ENCODE measurements around the gene UNC5A.

Gene UNC5A

DNA sequence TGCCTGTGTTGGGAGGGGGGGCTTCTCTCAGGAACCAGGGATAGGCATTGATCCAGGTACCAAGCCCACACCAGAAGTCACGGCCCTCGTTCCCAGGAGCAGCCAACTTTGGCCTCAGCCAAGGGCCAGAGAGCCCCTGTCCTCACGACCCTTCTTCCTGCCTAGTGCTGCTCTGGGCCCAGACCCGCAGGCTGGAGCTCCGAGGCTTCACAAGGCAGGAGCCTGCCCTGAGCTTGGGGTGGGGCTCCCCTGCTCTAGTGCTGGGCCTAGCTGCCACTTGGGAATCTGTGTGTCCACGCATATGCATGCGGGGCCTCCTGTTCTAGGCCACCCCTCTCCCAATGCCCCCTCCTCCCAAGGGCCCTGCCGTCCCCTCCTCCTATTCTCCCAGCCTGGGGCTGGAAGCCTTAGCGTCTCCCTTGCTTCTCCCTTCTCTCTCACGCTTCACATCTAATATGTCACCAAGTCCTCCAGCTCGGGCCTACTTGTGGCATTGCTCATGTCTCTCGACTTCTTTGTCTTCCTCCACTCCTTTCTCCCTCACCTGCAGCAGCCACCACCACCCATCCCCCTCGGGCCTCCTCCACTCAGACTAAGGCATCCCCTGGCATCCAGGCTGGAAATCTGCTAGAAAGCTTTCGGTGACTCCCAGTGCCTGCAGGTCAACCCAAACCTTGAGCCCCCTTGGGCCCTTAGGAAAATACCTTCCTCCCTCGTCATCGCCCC is 3.4 kb downstream of the UNC5A start:
- H3K27ac ChIP-seq, result no peak overlapping the region
- H3K27me3 ChIP-seq, result peaks cover 99% of the 10 kb centered on the region
- H3K4me1 ChIP-seq (ENCODE audit: control insufficient read depth in 1 of 2, insufficient read depth in 1 of 2, low read depth in 1 of 2, low read length in 1 of 2), result peaks cover 0 to 8% of the 10 kb centered on the region in 2 experiments
- H3K4me3 ChIP-seq (ENCODE audit: low read depth in 1 of 2, low read length in 1 of 2), result no peak overlapping the region
- no peaks in the 10 kb centered on the region for H3K9me3 ChIP-seq
- H3K36me3 ChIP-seq, result no peaks in the 10 kb centered on the region
- TF ChIP-seq, protein P1, sequence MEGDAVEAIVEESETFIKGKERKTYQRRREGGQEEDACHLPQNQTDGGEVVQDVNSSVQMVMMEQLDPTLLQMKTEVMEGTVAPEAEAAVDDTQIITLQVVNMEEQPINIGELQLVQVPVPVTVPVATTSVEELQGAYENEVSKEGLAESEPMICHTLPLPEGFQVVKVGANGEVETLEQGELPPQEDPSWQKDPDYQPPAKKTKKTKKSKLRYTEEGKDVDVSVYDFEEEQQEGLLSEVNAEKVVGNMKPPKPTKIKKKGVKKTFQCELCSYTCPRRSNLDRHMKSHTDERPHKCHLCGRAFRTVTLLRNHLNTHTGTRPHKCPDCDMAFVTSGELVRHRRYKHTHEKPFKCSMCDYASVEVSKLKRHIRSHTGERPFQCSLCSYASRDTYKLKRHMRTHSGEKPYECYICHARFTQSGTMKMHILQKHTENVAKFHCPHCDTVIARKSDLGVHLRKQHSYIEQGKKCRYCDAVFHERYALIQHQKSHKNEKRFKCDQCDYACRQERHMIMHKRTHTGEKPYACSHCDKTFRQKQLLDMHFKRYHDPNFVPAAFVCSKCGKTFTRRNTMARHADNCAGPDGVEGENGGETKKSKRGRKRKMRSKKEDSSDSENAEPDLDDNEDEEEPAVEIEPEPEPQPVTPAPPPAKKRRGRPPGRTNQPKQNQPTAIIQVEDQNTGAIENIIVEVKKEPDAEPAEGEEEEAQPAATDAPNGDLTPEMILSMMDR (IDR thresholded peaks at IDR 0.05), result no peak

DNA sequence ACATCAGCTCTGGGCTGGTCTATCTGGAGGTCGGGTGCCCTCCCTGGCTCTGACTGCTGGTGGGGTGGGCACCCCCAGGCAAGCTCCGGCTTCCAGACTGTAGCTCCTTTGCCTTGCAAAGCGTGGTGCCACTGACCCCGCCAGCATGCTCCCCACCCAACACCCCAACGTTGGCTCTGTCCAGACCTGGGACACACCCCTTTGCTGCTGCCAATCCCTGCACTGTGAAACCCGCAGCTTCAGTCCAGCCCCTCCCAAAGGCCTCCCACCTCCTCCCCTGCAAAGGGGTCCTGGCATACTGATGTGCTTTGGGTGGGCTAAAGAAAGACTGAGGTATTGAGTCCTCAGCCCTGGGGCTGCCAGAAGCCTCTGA is 3.9 kb downstream of the UNC5A start:
- Histone ChIP-seq H3K4me1 (ENCODE audit: control insufficient read depth in 1 of 2, insufficient read depth in 1 of 2, low read depth in 1 of 2, low read length in 1 of 2) (peaks cover 0 to 8% of the 10 kb centered on the region in 2 experiments), H3K9me3 (no peaks in the 10 kb centered on the region)
- TF ChIP-seq, protein P1 (IDR thresholded peaks at IDR 0.05), result no peak

DNA sequence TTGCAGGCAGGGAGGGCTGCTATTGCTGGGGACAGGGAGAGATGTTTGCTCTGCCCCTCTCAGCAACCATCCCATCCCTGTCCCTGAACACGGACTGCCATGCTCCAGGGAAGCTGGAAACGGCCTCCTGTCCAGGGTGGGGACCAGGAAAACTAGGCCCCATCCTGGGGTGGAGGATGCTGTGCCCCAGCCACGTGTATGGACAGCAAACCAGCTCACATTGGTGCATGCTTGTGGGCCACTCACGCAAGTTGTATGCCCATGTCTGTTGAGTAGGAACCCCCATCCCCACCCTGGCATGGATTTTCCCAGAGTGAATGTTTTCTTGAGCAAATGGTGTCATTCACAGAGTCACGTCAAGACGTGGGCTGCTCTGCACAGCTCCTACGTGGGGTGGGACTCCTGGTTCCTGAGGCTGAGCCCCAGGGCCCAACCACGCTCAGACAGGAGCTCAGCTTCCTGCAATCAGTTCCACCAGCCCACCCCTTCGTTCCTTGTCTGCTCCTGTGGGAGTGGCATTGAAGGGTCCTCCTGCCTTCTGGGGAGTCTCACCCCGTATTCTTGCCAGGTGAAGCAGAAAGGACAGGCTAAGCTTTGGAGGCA is 4.6 kb downstream of the UNC5A start:
- Histone ChIP-seq H3K4me3 (ENCODE audit: low read depth in 1 of 2, low read length in 1 of 2) (no peak overlapping the region), H3K36me3 (no peaks in the 10 kb centered on the region), H3K27ac (no peak overlapping the region), H3K27me3 (peaks cover 99% of the 10 kb centered on the region), H3K9me3 (no peaks in the 10 kb centered on the region), H3K4me1 (ENCODE audit: control insufficient read depth in 1 of 2, insufficient read depth in 1 of 2, low read depth in 1 of 2, low read length in 1 of 2) (peaks cover 0 to 8% of the 10 kb centered on the region in 2 experiments)
- TF ChIP-seq, protein P1 (IDR thresholded peaks at IDR 0.05), result no peak

More for the DNA sequence above, 3.9 kb downstream of the UNC5A start:
- no peak overlapping the region for H3K27ac ChIP-seq
- peaks cover 99% of the 10 kb centered on the region for H3K27me3 ChIP-seq
- no peak overlapping the region for H3K4me3 ChIP-seq (ENCODE audit: low read depth in 1 of 2, low read length in 1 of 2)
- no peaks in the 10 kb centered on the region for H3K36me3 ChIP-seq

DNA sequence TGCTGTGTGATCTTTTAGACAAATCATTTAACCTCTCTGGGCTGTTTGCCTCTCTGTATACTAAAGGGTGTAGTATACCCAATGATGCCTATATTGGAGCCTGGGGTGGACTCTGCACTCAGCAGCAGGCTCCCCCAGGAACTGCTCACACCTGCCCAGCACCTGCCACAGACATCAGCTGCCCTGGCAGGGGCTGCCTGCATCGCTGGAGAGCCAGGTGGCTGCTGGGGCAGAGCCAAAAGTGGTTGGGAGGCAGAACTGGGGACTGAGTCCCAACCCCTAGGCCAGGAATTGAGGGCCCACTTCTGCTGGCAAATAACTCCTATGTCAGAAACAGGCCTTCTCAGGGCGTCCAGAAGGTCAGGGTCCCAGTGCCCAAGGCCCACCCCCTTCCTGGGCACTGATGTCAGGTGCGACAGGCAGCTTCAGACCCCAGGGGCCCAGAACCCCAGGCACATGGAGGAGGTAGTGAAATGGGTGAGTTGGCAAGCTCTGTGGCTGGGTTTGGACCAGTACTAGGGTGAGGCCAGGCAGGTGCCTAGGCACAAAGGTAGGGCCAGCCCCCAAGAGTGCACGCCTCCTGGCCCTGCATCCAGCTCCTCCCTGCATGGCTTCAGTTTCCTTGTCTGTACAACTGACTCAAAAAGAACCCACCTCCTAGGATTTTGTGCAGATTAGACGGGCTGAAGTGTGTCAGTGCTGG is 5.8 kb downstream of the UNC5A start:
- Histone ChIP-seq H3K27ac (no peak overlapping the region), H3K9me3 (no peaks in the 10 kb centered on the region), H3K4me3 (ENCODE audit: low read depth in 1 of 2, low read length in 1 of 2) (no peak overlapping the region), H3K4me1 (ENCODE audit: control insufficient read depth in 1 of 2, insufficient read depth in 1 of 2, low read depth in 1 of 2, low read length in 1 of 2) (peaks cover 0 to 8% of the 10 kb centered on the region in 2 experiments), H3K36me3 (no peaks in the 10 kb centered on the region), H3K27me3 (peaks cover 100% of the 10 kb centered on the region)
- TF ChIP-seq, protein P1 (IDR thresholded peaks at IDR 0.05), result no peak

DNA sequence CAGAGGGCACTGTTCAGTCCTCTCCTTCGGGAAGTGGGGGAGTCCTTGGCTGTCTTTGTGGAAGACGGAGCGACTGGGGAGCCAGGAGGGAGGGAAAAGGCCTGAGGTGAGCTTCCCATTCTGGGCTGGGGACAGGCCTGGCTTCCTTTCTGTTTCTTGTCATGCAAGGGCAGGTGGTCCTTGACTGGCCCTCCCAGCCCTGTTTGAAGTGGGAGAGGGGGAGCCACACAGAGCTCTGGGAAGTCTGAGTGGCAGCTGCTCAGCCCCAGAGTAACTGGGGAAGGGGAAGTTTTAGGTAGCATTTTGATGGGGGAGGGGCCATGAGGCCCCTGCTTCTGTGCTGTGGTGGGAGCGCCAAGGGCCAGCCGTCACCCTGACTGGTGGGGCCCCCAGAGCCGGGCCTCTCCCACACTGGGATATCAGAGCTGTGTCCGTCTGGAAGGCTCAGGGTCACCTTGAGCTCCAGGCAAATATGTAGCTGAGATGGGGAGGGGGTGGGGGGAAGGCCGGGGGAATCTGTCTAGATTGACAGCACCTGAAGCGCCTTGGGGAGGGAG is 6.5 kb downstream of the UNC5A start:
- Histone ChIP-seq H3K27ac (no peak overlapping the region), H3K4me1 (ENCODE audit: control insufficient read depth in 1 of 2, insufficient read depth in 1 of 2, low read depth in 1 of 2, low read length in 1 of 2) (peaks cover 0 to 8% of the 10 kb centered on the region in 2 experiments), H3K27me3 (peaks cover 100% of the 10 kb centered on the region), H3K36me3 (no peaks in the 10 kb centered on the region), H3K4me3 (ENCODE audit: low read depth in 1 of 2, low read length in 1 of 2) (no peak overlapping the region), H3K9me3 (no peaks in the 10 kb centered on the region)
- TF ChIP-seq, protein P1 (IDR thresholded peaks at IDR 0.05), result no peak

Measured in neutrophil (primary cell).